Measurements from ENCODE around the gene TBR1.

TBR1 gene

GRCh38 chr2:161448431-161448830, 32.3 kb downstream of the TBR1 start:
- H3K4me3 ChIP-seq (ENCODE audit: low read depth, low read length) = no peak overlapping the region
- DNase-seq = no peak
- no peak overlapping the region for H3K27ac ChIP-seq
- no peaks in the 10 kb centered on the region for H3K36me3 ChIP-seq
- no peaks in the 10 kb centered on the region for H3K9me3 ChIP-seq (ENCODE audit: severe bottlenecking)
- no peak for TF ChIP-seq CTCF (IDR thresholded peaks at IDR 0.05; ENCODE audit: low read depth, low read length)
- H3K27me3 ChIP-seq (ENCODE audit: insufficient read depth, low read depth, severe bottlenecking) = no peaks in the 10 kb centered on the region

- no peaks in the 10 kb centered on the region for H3K27me3 ChIP-seq (ENCODE audit: insufficient read depth, low read depth, severe bottlenecking)
- H3K9me3 ChIP-seq (ENCODE audit: severe bottlenecking) = peaks cover 2% of the 10 kb centered on the region
- H3K36me3 ChIP-seq = no peaks in the 10 kb centered on the region
- no peak for DNase-seq
- no peak for TF ChIP-seq CTCF (IDR thresholded peaks at IDR 0.05; ENCODE audit: low read depth, low read length)
- no peak overlapping the region for H3K4me3 ChIP-seq (ENCODE audit: low read depth, low read length)
- H3K27ac ChIP-seq = no peak overlapping the region
Measured at GRCh38 chr2:161471631-161472030, 55.5 kb downstream of the TBR1 start.

GRCh38 chr2:161474920-161475319, 58.8 kb downstream of the TBR1 start:
- peaks cover 2% of the 10 kb centered on the region for H3K9me3 ChIP-seq (ENCODE audit: severe bottlenecking)
- no peak overlapping the region for H3K27ac ChIP-seq
- TF ChIP-seq CTCF (IDR thresholded peaks at IDR 0.05; ENCODE audit: low read depth, low read length) = no peak
- DNase-seq = no peak
- H3K27me3 ChIP-seq (ENCODE audit: insufficient read depth, low read depth, severe bottlenecking) = no peaks in the 10 kb centered on the region
- H3K4me3 ChIP-seq (ENCODE audit: low read depth, low read length) = no peak overlapping the region
- H3K36me3 ChIP-seq = no peaks in the 10 kb centered on the region
